BE2C (cell line): Measurements from ENCODE around the gene USH1G.

Source experiments
- DNase-seq: peaks from one replicate; pipeline ENCODE4 v3.0.0-alpha.2; 2020
- H3K27me3 ChIP-seq: fragments of 250-450 bp; sonication (Bioruptor Pico); 2 replicates; pipeline ENCODE4 v1.5.1; 2020; ENCODE audit warnings: mild to moderate bottlenecking
- H3K36me3 ChIP-seq: fragments of 250-450 bp; sonication (Bioruptor Pico); 2 replicates; pipeline ENCODE4 v1.5.1; 2020; ENCODE audit warnings: mild to moderate bottlenecking
- H3K4me1 ChIP-seq: fragments of 250-450 bp; sonication (Bioruptor Pico); 2 replicates; pipeline ENCODE4 v1.5.1; 2020
- H3K4me3 ChIP-seq: 2 replicates; pipeline ENCODE4 v1.5.1; 2011; ENCODE audit warnings: low read depth, low read length
- H3K9me3 ChIP-seq: fragments of 250-450 bp; sonication (Bioruptor Pico); 2 replicates; pipeline ENCODE4 v1.5.1; 2020
- CTCF ChIP-seq: IDR thresholded peaks from 2 replicates; pipeline ENCODE4 v1.5.1; 2012; ENCODE audit warnings: mild to moderate bottlenecking, low read depth, low read length

The USH1G gene

GRCh38 chr17:74892974-74893911, 29.8 kb downstream of the USH1G start, which contains the start of gene FADS6:
FADS6 (minus strand) TSS chr17:74893633; CDS start chr17:74893595, 38 bp downstream.
- TF ChIP-seq CTCF = no peak
- Histone ChIP-seq H3K36me3 (no peaks in the 10 kb centered on the region), H3K27me3 (peaks cover 53% of the 10 kb centered on the region), H3K9me3 (no peaks in the 10 kb centered on the region), H3K4me1 (no peaks in the 10 kb centered on the region), H3K4me3 (no peak within 1 kb of the TSS)
- no peak for DNase-seq

- Histone ChIP-seq H3K4me3 (no peak overlapping the region), H3K27me3 (peaks cover 53% of the 10 kb centered on the region), H3K4me1 (no peaks in the 10 kb centered on the region), H3K36me3 (no peaks in the 10 kb centered on the region), H3K9me3 (no peaks in the 10 kb centered on the region)
- DNase-seq = no peak
- TF ChIP-seq CTCF = peak; percentile 21; the same call in 1 of the 2 replicates
These were observed 30.8 kb downstream of the USH1G start for GRCh38 chr17:74892013-74892841.

- H3K4me1 ChIP-seq = no peaks in the 10 kb centered on the region
- H3K9me3 ChIP-seq = no peaks in the 10 kb centered on the region
- H3K27me3 ChIP-seq = peaks cover 38% of the 10 kb centered on the region
- no peaks in the 10 kb centered on the region for H3K36me3 ChIP-seq
- H3K4me3 ChIP-seq = no peak overlapping the region
- no peak for DNase-seq
- no peak for TF ChIP-seq CTCF
These were observed 32.5 kb downstream of the USH1G start for GRCh38 chr17:74890554-74890953.

- no peak for TF ChIP-seq CTCF
- Histone ChIP-seq H3K4me3 (no peak overlapping the region), H3K27me3 (peaks cover 20% of the 10 kb centered on the region), H3K9me3 (no peaks in the 10 kb centered on the region), H3K4me1 (no peaks in the 10 kb centered on the region), H3K36me3 (no peaks in the 10 kb centered on the region)
- DNase-seq = no peak
These were observed 34.6 kb downstream of the USH1G start for GRCh38 chr17:74888469-74888868.

- Histone ChIP-seq H3K4me1 (no peaks in the 10 kb centered on the region), H3K36me3 (no peaks in the 10 kb centered on the region), H3K9me3 (no peaks in the 10 kb centered on the region), H3K27me3 (no peaks in the 10 kb centered on the region; the same call in none of the 2 replicates), H3K4me3 (no peak overlapping the region)
- no peak for DNase-seq
- TF ChIP-seq CTCF = no peak
These were observed 39.8 kb downstream of the USH1G start for GRCh38 chr17:74883241-74883745.
